Mesendoderm (in vitro differentiated cells): ENCODE data around the gene ABO.

ENCODE experiments used
- DNase-seq: peaks from one replicate; pipeline ENCODE4 v3.0.0; 2013
- H2AK5ac ChIP-seq: 2 replicates; pipeline ENCODE4 v1.6.1; 2013; ENCODE audit warnings: low read length, inconsistent platforms
- H2BK120ac ChIP-seq: 2 replicates; pipeline ENCODE4 v1.6.1; 2013; ENCODE audit warnings: low read depth, mild to moderate bottlenecking, low read length, moderate library complexity, mixed read lengths
- H2BK15ac ChIP-seq: replicated peaks from 2 replicates; pipeline ENCODE4 v1.6.1; 2013; ENCODE audit warnings: low read depth, mild to moderate bottlenecking, moderate library complexity
- H2BK5ac ChIP-seq: 2 replicates; pipeline ENCODE4 v1.6.1; 2013; ENCODE audit warnings: low read length, inconsistent platforms
- H3K18ac ChIP-seq: 2 replicates; pipeline ENCODE4 v1.6.1; 2013; ENCODE audit warnings: mild to moderate bottlenecking, low read length, mixed read lengths
- H3K23ac ChIP-seq: one replicate; pipeline ENCODE4 v1.6.1; 2013; ENCODE audit warnings: low read length
- H3K27ac ChIP-seq: 2 replicates; pipeline ENCODE4 v1.5.1; 2013; ENCODE audit warnings: low read depth, mild to moderate bottlenecking, inconsistent platforms, low read length, moderate library complexity
- H3K27me3 ChIP-seq: 2 replicates; pipeline ENCODE4 v1.6.1; 2013; ENCODE audit warnings: low read length, control low read depth, mild to moderate bottlenecking, inconsistent platforms; ENCODE audit not compliant: insufficient read depth, poor library complexity
- H3K36me3 ChIP-seq: 2 replicates; pipeline ENCODE4 v1.6.1; 2013; ENCODE audit warnings: low read length, inconsistent platforms; ENCODE audit not compliant: control insufficient read depth, insufficient read depth
- H3K4ac ChIP-seq: one replicate; pipeline ENCODE4 v1.6.1; 2013; ENCODE audit warnings: low read depth, mild to moderate bottlenecking, low read length, moderate library complexity
- H3K4me1 ChIP-seq: 2 replicates; pipeline ENCODE4 v1.6.1; 2013; ENCODE audit warnings: low read depth, low read length, inconsistent platforms; ENCODE audit not compliant: control insufficient read depth
- H3K4me2 ChIP-seq: 2 replicates; pipeline ENCODE4 v1.6.1; 2013; ENCODE audit warnings: low read length
- H3K4me3 ChIP-seq: 2 replicates; pipeline ENCODE4 v1.5.1; 2013; ENCODE audit warnings: mild to moderate bottlenecking, low read length
- H3K56ac ChIP-seq: one replicate; pipeline ENCODE4 v1.6.1; 2013; ENCODE audit warnings: low read length
- H3K79me1 ChIP-seq: 2 replicates; pipeline ENCODE4 v1.6.1; 2013; ENCODE audit warnings: low read length, inconsistent platforms
- H3K79me2 ChIP-seq: 2 replicates; pipeline ENCODE4 v1.6.1; 2013; ENCODE audit warnings: mild to moderate bottlenecking, low read length; ENCODE audit not compliant: control insufficient read depth, insufficient read depth
- H3K9ac ChIP-seq: 2 replicates; pipeline ENCODE4 v1.6.1; 2013; ENCODE audit warnings: low read length, inconsistent platforms
- H4K5ac ChIP-seq: one replicate; pipeline ENCODE4 v1.6.1; 2013; ENCODE audit warnings: low read length
- H4K8ac ChIP-seq: one replicate; pipeline ENCODE4 v1.6.1; 2013; ENCODE audit warnings: low read depth, mild to moderate bottlenecking, control low read depth, low read length, moderate library complexity
- WGBS: extraction: QIAGEN DNeasy Blood & Tissue Kit; methylation state at CpG from one replicate; pipeline ENCODE4 v1.1.7; 2013; ENCODE audit warnings: low lambda C conversion rate, missing lambda C conversion rate; ENCODE audit not compliant: insufficient coverage; ENCODE audit errors: extremely low coverage; 5-methylcytosine and 5-hydroxymethylcytosine counted together

ABO gene

GRCh38 chr9:133264235-133264764 lies 10.7 kb downstream of the ABO start:
- H3K36me3 ChIP-seq = no peaks in the 10 kb centered on the region
- no peak overlapping the region for H3K23ac ChIP-seq
- H4K8ac ChIP-seq = no peak overlapping the region
- no peak overlapping the region for H3K9ac ChIP-seq
- H2BK5ac ChIP-seq = no peak overlapping the region
- no peaks in the 10 kb centered on the region for H3K4me1 ChIP-seq
- no peak overlapping the region for H2AK5ac ChIP-seq
- H3K4ac ChIP-seq = no peak overlapping the region
- no peak for DNase-seq
- H3K56ac ChIP-seq = no peak overlapping the region
- H3K27ac ChIP-seq = no peak overlapping the region
- H3K4me2 ChIP-seq = no peak overlapping the region
- H2BK15ac ChIP-seq = no peak overlapping the region
- H3K79me2 ChIP-seq = no peaks in the 10 kb centered on the region
- H3K79me1 ChIP-seq = no peaks in the 10 kb centered on the region
- WGBS = no CpG with 5 or more reads among the region's 8 CpGs
- H3K18ac ChIP-seq = no peak overlapping the region
- H2BK120ac ChIP-seq = no peak overlapping the region
- no peak overlapping the region for H4K5ac ChIP-seq
- H3K27me3 ChIP-seq = no peaks in the 10 kb centered on the region
- H3K4me3 ChIP-seq = no peak overlapping the region

- no peak overlapping the region for H2BK15ac ChIP-seq
- H3K27ac ChIP-seq = no peak overlapping the region
- no peak overlapping the region for H3K4me2 ChIP-seq
- no peak overlapping the region for H4K8ac ChIP-seq
- H3K4me1 ChIP-seq = no peaks in the 10 kb centered on the region
- no peak overlapping the region for H3K4ac ChIP-seq
- no peak for DNase-seq
- H3K4me3 ChIP-seq = no peak overlapping the region
- H3K79me2 ChIP-seq = no peaks in the 10 kb centered on the region
- WGBS = no CpG with 5 or more reads among the region's 10 CpGs
- H3K36me3 ChIP-seq = no peaks in the 10 kb centered on the region
- H3K23ac ChIP-seq = no peak overlapping the region
- H3K27me3 ChIP-seq = no peaks in the 10 kb centered on the region
- H2AK5ac ChIP-seq = no peak overlapping the region
- no peak overlapping the region for H3K56ac ChIP-seq
- H3K18ac ChIP-seq = no peak overlapping the region
- H2BK5ac ChIP-seq = no peak overlapping the region
- no peak overlapping the region for H3K9ac ChIP-seq
- no peak overlapping the region for H2BK120ac ChIP-seq
- no peak overlapping the region for H4K5ac ChIP-seq
- no peaks in the 10 kb centered on the region for H3K79me1 ChIP-seq
These were observed 11.4 kb downstream of the ABO start for GRCh38 chr9:133263557-133263956.

GRCh38 chr9:133262226-133262625 lies 12.8 kb downstream of the ABO start:
- Histone ChIP-seq H3K36me3 (no peaks in the 10 kb centered on the region), H3K4me3 (no peak overlapping the region), H4K8ac (no peak overlapping the region), H3K79me2 (no peaks in the 10 kb centered on the region), H3K4ac (no peak overlapping the region), H3K56ac (no peak overlapping the region), H3K79me1 (no peaks in the 10 kb centered on the region), H2BK120ac (no peak overlapping the region), H4K5ac (no peak overlapping the region), H3K27me3 (no peaks in the 10 kb centered on the region), H2AK5ac (no peak overlapping the region), H3K4me1 (peaks cover 2% of the 10 kb centered on the region), H2BK15ac (no peak overlapping the region), H3K4me2 (no peak overlapping the region), H2BK5ac (no peak overlapping the region), H3K18ac (no peak overlapping the region), H3K23ac (no peak overlapping the region), H3K27ac (no peak overlapping the region), H3K9ac (no peak overlapping the region)
- DNase-seq = no peak
- WGBS = no CpG with 5 or more reads among the region's 11 CpGs

GRCh38 chr9:133261753-133262120 lies 13.3 kb downstream of the ABO start:
- no peak overlapping the region for H2BK5ac ChIP-seq
- H3K9ac ChIP-seq = no peak overlapping the region
- WGBS = no CpG with 5 or more reads among the region's 5 CpGs
- no peak overlapping the region for H3K23ac ChIP-seq
- no peak for DNase-seq
- peaks cover 2% of the 10 kb centered on the region for H3K4me1 ChIP-seq
- H4K5ac ChIP-seq = no peak overlapping the region
- H3K56ac ChIP-seq = no peak overlapping the region
- no peak overlapping the region for H3K4me2 ChIP-seq
- no peak overlapping the region for H3K4ac ChIP-seq
- no peak overlapping the region for H2AK5ac ChIP-seq
- no peaks in the 10 kb centered on the region for H3K79me2 ChIP-seq
- no peaks in the 10 kb centered on the region for H3K27me3 ChIP-seq
- H3K79me1 ChIP-seq = no peaks in the 10 kb centered on the region
- H4K8ac ChIP-seq = no peak overlapping the region
- no peak overlapping the region for H2BK15ac ChIP-seq
- no peaks in the 10 kb centered on the region for H3K36me3 ChIP-seq
- H3K27ac ChIP-seq = no peak overlapping the region
- no peak overlapping the region for H3K18ac ChIP-seq
- H2BK120ac ChIP-seq = no peak overlapping the region
- no peak overlapping the region for H3K4me3 ChIP-seq

GRCh38 chr9:133261103-133261752 lies 13.8 kb downstream of the ABO start:
- no peak overlapping the region for H3K4ac ChIP-seq
- no peak for DNase-seq
- H3K4me2 ChIP-seq = no peak overlapping the region
- H2BK5ac ChIP-seq = no peak overlapping the region
- no peaks in the 10 kb centered on the region for H3K79me2 ChIP-seq
- H3K4me3 ChIP-seq = no peak overlapping the region
- H2BK15ac ChIP-seq = no peak overlapping the region
- no peaks in the 10 kb centered on the region for H3K36me3 ChIP-seq
- H4K8ac ChIP-seq = no peak overlapping the region
- H3K18ac ChIP-seq = no peak overlapping the region
- H3K4me1 ChIP-seq = peaks cover 2% of the 10 kb centered on the region
- no CpG with 5 or more reads among the region's 18 CpGs for WGBS
- no peak overlapping the region for H3K27ac ChIP-seq
- no peak overlapping the region for H4K5ac ChIP-seq
- H3K23ac ChIP-seq = no peak overlapping the region
- no peak overlapping the region for H3K56ac ChIP-seq
- H2BK120ac ChIP-seq = no peak overlapping the region
- no peak overlapping the region for H2AK5ac ChIP-seq
- no peaks in the 10 kb centered on the region for H3K79me1 ChIP-seq
- no peak overlapping the region for H3K9ac ChIP-seq
- no peaks in the 10 kb centered on the region for H3K27me3 ChIP-seq
